COR-L47 (cell line): Measurements from ENCODE around the gene GSC2.

Source experiments
- DNase-seq: peaks from one replicate; lab custom pipeline; 2025; lab: John Stamatoyannopoulos, UW

Gene GSC2

GRCh38 chr22:19133561-19133960 is 16.5 kb downstream of the GSC2 start:
- no peak for DNase-seq

- no peak for DNase-seq
Measured at GRCh38 chr22:19132693-19133400, 17.2 kb downstream of the GSC2 start.

- DNase-seq: no peak
Measured at GRCh38 chr22:19132153-19132552, 17.9 kb downstream of the GSC2 start.

- no peak for DNase-seq
Measured at GRCh38 chr22:19131685-19132015, 18.4 kb downstream of the GSC2 start.

GRCh38 chr22:19130959-19131684 is 19.0 kb downstream of the GSC2 start, which contains the start of gene TSSK2:
Gene TSSK2, plus strand, starts transcription at chr22:19131308. Its CDS starts 92 bp downstream, at chr22:19131400.
- no peak for DNase-seq

GRCh38 chr22:19129871-19130270 is 20.2 kb downstream of the GSC2 start:
- DNase-seq: no peak

- no peak for DNase-seq
Measured at GRCh38 chr22:19128946-19129727, 21.0 kb downstream of the GSC2 start.

- DNase-seq: no peak
Measured at GRCh38 chr22:19128009-19128401, 22.1 kb downstream of the GSC2 start.

GRCh38 chr22:19127329-19128008 is 22.6 kb downstream of the GSC2 start:
- DNase-seq: no peak

- no peak for DNase-seq
Measured at GRCh38 chr22:19126309-19127273, 23.5 kb downstream of the GSC2 start.

GRCh38 chr22:19125474-19126308 is 24.4 kb downstream of the GSC2 start:
- DNase-seq: no peak

GRCh38 chr22:19125011-19125410 is 25.1 kb downstream of the GSC2 start:
- no peak for DNase-seq

GRCh38 chr22:19124377-19124776 is 25.7 kb downstream of the GSC2 start:
- no peak for DNase-seq

GRCh38 chr22:19123936-19124335 is 26.2 kb downstream of the GSC2 start:
- DNase-seq: no peak

- DNase-seq: no peak
Measured at GRCh38 chr22:19122752-19123492, 27.2 kb downstream of the GSC2 start.

GRCh38 chr22:19122143-19122751 is 27.8 kb downstream of the GSC2 start, which contains the start of gene DGCR2:
Gene DGCR2, minus strand, starts transcription at chr22:19122412. Its CDS starts 206 bp downstream, at chr22:19122206.
- peak; percentile 97 for DNase-seq

- DNase-seq: peak; percentile 50
Measured at GRCh38 chr22:19121631-19122142, 28.4 kb downstream of the GSC2 start.

GRCh38 chr22:19120829-19121630 is 29.1 kb downstream of the GSC2 start:
- DNase-seq: no peak
